Measurements from ENCODE around the gene CHST6.
A peak's percentile ranks its signal among the peaks of the same experiment; 100 is the strongest.

CHST6 gene

DNA sequence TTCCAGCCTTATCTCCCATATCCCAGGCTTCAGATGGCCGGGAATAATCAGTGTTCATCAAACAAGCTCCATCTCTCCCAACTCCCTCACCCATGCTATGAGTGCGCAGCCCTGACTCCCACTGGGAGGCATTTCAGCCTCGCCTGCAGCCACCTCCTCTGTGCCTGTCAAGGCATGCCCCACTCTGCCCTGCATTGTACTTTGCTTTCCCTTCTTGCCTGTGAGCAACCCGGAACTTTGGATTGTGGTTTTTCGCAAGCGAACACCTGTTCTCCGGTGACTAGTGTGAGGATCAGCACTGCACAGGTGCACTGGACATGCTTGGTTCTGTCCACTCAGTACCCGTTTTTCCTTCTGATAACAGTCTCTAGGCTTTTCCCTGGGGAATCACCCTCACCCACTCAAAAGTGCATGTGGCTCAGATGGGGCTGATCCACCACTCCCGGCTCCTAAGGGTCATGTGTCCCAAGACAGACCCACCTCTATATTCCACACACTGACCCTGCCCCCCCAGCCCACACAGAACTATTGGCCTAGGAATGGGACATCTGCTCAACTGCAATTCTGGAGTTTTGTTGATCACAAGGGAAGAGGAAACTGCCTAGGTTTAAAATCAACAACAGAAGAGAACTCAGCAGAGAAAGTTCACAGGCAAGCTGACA lies 9.1 kb downstream of the CHST6 start:
- no peak overlapping the region for H3K27ac ChIP-seq
- TF ChIP-seq CTCF (conservative IDR thresholded peaks at IDR 0.05), result no peak
- TF ChIP-seq ZFX (IDR thresholded peaks at IDR 0.05), result no peak

- no peak for TF ChIP-seq CTCF (conservative IDR thresholded peaks at IDR 0.05)
- no peak for TF ChIP-seq ZFX (IDR thresholded peaks at IDR 0.05)
Observed at GRCh38 chr16:75485230-75486013, 9.8 kb downstream of the CHST6 start.

DNA sequence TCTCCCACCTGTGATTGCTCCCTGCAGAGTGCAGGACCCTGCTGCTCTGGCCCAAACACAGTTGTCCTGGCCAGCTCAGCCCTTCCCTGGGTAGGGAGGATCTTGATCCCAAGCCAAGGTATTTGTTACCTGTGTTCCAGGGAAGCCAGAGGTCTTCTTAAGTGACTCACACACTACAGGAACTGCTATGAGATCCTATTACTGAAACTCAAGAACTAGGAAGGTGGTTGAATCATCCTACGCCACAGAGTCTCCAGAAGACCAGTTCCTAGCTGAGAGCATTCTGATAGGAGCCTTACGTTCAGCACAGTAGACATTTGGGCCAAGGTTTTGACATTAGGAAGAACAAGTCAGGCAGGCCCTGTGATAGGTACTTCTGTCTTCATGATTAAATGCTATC lies 12.0 kb downstream of the CHST6 start:
- peak overlapping the region; percentile 7; the same call in 1 of the 2 replicates for H3K27ac ChIP-seq
- no peak for TF ChIP-seq ZFX (IDR thresholded peaks at IDR 0.05)

More at GRCh38 chr16:75485230-75486013, 9.8 kb downstream of the CHST6 start:
- no peak overlapping the region for H3K27ac ChIP-seq

GRCh38 chr16:75482434-75483205 lies 12.6 kb downstream of the CHST6 start:
- H3K27ac ChIP-seq, result peak overlapping the region; percentile 7; the same call in 1 of the 2 replicates
- TF ChIP-seq ZFX (IDR thresholded peaks at IDR 0.05) (no peak), CTCF (conservative IDR thresholded peaks at IDR 0.05) (no peak)

- TF ChIP-seq ZFX (IDR thresholded peaks at IDR 0.05), result no peak
- TF ChIP-seq CTCF (conservative IDR thresholded peaks at IDR 0.05), result no peak
- H3K27ac ChIP-seq, result no peak overlapping the region
Observed at GRCh38 chr16:75481475-75481874, 13.8 kb downstream of the CHST6 start.

DNA sequence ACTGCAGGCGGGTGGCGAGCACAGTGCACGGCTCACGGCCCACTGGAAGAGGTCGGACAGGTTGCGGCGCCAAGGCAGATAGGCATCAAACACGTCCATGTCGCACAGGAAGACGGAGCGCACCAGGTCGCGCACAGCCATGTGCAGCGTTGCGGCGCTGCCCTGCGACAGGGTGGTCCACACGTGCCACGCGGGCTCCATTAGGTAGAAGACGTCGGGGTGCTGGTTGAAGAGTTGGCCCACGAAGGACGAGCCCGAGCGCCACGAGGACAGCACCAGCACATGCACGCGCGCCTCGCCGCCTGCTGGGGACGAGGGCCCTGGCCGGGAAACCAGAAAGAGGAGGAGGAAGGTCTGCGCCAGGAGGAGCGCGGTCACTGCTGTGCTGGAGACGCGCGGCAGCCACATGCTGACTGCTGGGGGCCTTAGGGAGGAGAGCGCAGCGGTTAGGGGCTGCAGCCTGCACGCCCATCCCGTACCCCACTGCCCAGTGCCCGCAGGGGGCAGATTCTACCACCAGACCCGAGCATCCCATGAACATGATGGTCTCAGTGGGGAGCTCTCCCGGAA lies 15.7 kb downstream of the CHST6 start:
- TF ChIP-seq ZFX (IDR thresholded peaks at IDR 0.05) (no peak), CTCF (conservative IDR thresholded peaks at IDR 0.05) (no peak)

GRCh38 chr16:75478480-75479345 lies 16.5 kb downstream of the CHST6 start:
- TF ChIP-seq ZFX (IDR thresholded peaks at IDR 0.05) (no peak), CTCF (conservative IDR thresholded peaks at IDR 0.05) (no peak)
- no peak overlapping the region for H3K27ac ChIP-seq

More for the DNA sequence above, 15.7 kb downstream of the CHST6 start:
- H3K27ac ChIP-seq, result no peak overlapping the region

All from C4-2B (cell line).